Vein endothelial cell (primary cell): ENCODE data around the gene SMPD4. TPM values are rescaled to one million over a fixed set of nuclear protein-coding genes. Genes with fewer than 3 reads are reported as not detected.

ENCODE experiments used
- small RNA-seq: library from RNA; depleted of rRNA; stranded (forward); fragments of <200 nt; gene quantifications from one replicate; pipeline ENCODE3, GENCODE V24; 2012
- total RNA-seq: library from RNA; depleted of rRNA; stranded (reverse); fragments of >200 nt; gene quantifications from 2 replicates; pipeline ENCODE4 v1.2.3, GENCODE V29; 2012

SMPD4 gene
- total RNA-seq, result 32.3 and 35.6 TPM in 2 replicates

DNA sequence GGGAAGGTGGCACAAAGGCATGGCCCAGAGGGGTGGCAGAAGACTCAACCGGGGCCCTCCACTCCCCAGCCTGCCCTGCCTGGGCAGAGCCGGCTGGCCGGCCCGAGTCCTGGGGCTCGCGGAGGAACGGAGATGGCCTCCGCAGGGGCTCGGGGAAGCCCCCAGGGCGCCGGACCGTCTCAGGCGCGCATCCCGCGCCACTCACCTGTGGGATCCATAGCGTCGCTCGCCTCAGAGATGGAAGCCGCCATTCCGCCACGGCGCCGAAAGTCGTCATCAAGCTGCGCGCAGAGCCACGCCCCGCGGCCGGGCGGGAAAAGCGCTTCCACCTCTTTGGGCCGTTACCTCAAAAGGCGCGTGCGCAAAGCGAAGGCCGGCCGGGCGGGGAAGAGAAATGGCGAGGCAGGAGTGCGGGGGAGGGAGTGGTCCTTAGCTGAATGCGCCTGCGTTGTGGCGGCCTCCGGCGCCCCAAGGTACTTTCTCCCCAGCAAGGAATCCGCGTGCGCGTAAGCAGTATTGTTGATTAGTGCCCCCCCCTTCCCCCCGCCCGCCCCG lies at the start of gene SMPD4:
Gene SMPD4, minus strand, starts transcription at position 278 of the 555 bp plus-strand sequence. CDS start 5,010 bp downstream, outside the sequence.

DNA sequence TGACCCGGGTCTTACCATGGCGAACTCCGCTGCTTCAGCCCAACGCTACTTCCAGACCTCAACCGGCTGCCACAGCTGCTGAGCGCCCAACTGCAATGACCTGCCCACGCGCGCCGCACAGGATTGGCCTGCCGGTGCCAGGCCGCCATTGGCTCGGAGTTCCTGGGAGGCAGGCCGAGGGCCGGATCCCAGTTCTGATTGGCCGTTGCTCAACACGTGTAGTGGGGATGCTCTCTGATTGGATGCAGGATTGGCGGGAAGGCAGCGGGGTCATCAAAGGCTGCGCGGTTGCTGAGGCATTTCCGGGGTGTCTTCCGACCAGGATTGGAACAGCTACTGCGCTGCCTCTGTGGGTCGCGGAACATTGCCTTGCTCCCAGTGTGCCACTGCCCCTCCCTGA lies 16.9 kb upstream of the SMPD4 start, which contains the start of gene TUBA3E:
Gene TUBA3E, minus strand, starts transcription at position 97 of the 400 bp plus-strand sequence. Its CDS starts 79 bp downstream, at position 18.

DNA sequence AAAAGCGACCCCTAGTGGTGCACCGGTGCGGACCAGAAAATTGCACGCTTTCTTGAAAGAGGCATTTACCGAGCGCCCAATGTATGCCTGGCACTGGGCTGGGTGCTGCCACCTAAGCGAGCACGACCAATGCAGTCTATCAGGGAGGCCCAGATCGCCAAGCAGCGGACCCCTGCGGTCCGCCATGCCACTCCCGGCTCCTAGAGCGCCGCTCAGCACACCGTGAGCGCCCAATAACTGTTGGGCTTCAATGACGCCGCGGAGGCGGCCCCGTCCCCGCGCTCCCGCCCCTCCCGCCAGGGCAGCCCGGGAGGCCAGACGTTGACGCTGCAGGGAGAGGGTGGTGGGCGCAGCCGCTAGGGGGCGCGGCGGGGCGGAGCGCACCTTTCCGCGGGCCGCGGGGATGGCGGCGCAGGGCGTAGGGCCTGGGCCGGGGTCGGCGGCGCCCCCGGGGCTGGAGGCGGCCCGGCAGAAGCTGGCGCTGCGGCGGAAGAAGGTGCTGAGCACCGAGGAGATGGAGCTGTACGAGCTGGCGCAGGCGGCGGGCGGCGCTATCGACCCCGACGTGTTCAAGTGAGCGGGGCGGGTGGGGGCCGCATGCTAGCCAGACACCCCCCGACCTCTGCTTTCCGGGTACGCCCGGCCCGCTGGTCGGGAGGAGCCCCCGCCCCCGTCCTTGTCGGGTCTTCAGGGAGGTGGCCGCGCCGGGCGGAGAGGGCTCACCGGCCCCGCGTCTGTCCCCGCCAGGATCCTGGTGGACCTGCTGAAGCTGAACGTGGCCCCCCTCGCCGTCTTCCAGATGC lies 679 bp upstream of the SMPD4 start, which contains the start of gene MZT2B:
Gene MZT2B, plus strand, starts transcription at position 383 of the 803 bp plus-strand sequence. Its CDS starts 21 bp downstream, at position 404.

GRCh38 chr2:130145006-130145414 lies 36.4 kb downstream of the SMPD4 start, which contains the start of gene CCDC74B:
CCDC74B (minus strand) TSS chr2:130145112; CDS start chr2:130144996, 116 bp downstream.

DNA sequence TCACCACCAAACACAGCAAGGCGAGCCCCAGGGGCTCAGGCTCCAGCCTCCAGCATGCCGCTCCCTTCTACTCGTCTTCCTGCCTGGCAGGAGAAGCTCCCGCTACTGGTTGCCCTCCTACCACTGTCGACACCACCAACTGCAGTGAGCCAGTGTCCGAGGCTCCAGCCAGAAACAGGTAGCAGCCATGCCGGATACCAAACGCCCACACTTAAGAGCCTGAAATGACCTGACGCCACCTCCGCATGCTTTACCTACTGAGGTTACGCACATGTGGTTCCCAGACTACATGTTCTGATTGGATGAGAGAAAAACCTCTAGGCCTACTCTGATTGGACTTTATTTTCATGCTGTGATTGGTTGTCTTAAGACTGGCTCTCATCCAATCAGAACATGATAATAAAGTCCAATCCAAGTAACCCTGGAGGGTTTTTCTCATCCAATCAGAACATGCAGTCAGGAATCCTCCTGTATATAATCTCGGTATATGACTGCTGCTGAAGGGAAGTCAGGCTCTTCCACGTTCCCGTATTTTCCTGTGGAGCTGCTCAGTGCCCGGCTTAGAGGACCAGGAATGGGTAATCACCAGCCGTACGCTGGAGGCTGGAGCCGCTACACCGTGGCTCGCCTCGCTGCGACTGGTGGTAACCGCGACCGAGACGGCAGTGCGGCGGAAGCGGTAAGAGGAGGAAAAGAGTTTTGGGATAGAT lies 52.1 kb downstream of the SMPD4 start, which contains the start of gene POTEF:
Gene POTEF, minus strand, starts transcription at position 103 of the 710 bp plus-strand sequence. CDS start 8,707 bp downstream, outside the sequence.

Small RNA genes within 50 kb of the gene (small RNA-seq; reads per million reads assigned to genes)
- not detected for gene RNU6-1049P

Other genes starting within 250 kb of the SMPD4 start
- gene RAB6C, start 201.9 kb downstream of the SMPD4 start, total RNA-seq, result not detected in 2 replicates
- gene POTEF, start 52.4 kb downstream of the SMPD4 start, total RNA-seq, result 0.29 and 0.33 TPM in 2 replicates
- 0.65 and 2.9 TPM in 2 replicates for gene CCDC74B, start 36.5 kb downstream of the SMPD4 start, total RNA-seq
- 92.4 and 151 TPM in 2 replicates for gene MZT2B, start 660 bp upstream of the SMPD4 start, total RNA-seq
- not detected in 2 replicates for gene TUBA3E, start 16.8 kb upstream of the SMPD4 start, total RNA-seq
- 92.4 and 104 TPM in 2 replicates for gene IMP4, start 161.3 kb upstream of the SMPD4 start, total RNA-seq
- gene PTPN18, start 174.5 kb upstream of the SMPD4 start, total RNA-seq, result 25.1 and 28.1 TPM in 2 replicates